Heart left ventricle (tissue), 16 donors: ENCODE data around the gene DCP2. TPM values are rescaled to one million over a fixed set of nuclear protein-coding genes. Genes with fewer than 3 reads are reported as not detected.

Experiments
- ATAC-seq, 4 donors: fragments of 200-7000 bp; cut with Tn5 transposase; one replicate each; pipeline ENCODE4 v1.9.1; 2020 to 2022; ENCODE audit warnings: moderate library complexity in 4 of 4, mild to moderate bottlenecking in 3 of 4, moderate number of reproducible peaks in 1 of 4
- DNase-seq, 5 donors: peaks; one replicate each; pipeline ENCODE4 v3.0.0-alpha.2; 2020
- H3K27ac ChIP-seq, 12 donors: fragments of 200-600 bp; sonication (generic) in 4 of 12; one replicate each; pipeline versions ENCODE4 v1.5.0 to v1.8.0; 2016 to 2022; ENCODE audit warnings: mild to moderate bottlenecking in 2 of 12
- H3K27me3 ChIP-seq, 9 donors: fragments of 200-600 bp; sonication (generic) in 2 of 9; one replicate each; pipeline versions ENCODE4 v1.5.1 to v1.8.0; 2016 to 2022; ENCODE audit warnings: mild to moderate bottlenecking in 3 of 9
- H3K36me3 ChIP-seq, 9 donors: fragments of 200-600 bp; sonication (generic) in 2 of 9; one replicate each; pipeline versions ENCODE4 v1.5.0 to v1.8.0; 2018 to 2022; ENCODE audit warnings: mild to moderate bottlenecking in 2 of 9
- H3K4me1 ChIP-seq, 12 donors: fragments of 200-600 bp; sonication (generic) in 4 of 12; one replicate each; pipeline versions ENCODE4 v1.5.0 to v1.8.0; 2016 to 2022; ENCODE audit warnings: mild to moderate bottlenecking in 3 of 12
- H3K4me3 ChIP-seq, 12 donors: fragments of 200-600 bp; sonication (generic) in 4 of 12; one replicate each; pipeline versions ENCODE4 v1.5.0 to v1.8.0; 2017 to 2022; ENCODE audit warnings: mild to moderate bottlenecking in 9 of 12, moderate library complexity in 4 of 12
- H3K9me3 ChIP-seq, 12 donors: fragments of 200-600 bp; sonication (generic) in 4 of 12; one replicate each; pipeline versions ENCODE4 v1.5.0 to v1.8.0; 2016 to 2022; ENCODE audit warnings: mild to moderate bottlenecking in 1 of 12
- POLR2A ChIP-seq, 2 donors: fragments of 450-650 bp; IDR thresholded peaks; one replicate each; pipeline ENCODE4 v1.6.1; 2017; ENCODE audit warnings: antibody characterized with exemption in 2 of 2, mild to moderate bottlenecking in 2 of 2, moderate library complexity in 2 of 2
- WGBS, 4 donors: extraction: QIAGEN DNeasy Blood & Tissue Kit in 2 of 4; methylation state at CpG; one replicate each; pipeline versions ENCODE4 v1.1.5 to v1.1.7; 2013 to 2018; 5-methylcytosine and 5-hydroxymethylcytosine counted together
- intact Hi-C, 10 donors: fragments of 100-400 bp; cut with DNase I; formaldehyde crosslinking; loops; one replicate each; pipeline versions ENCODE4 v1.11.1 to v1.14.2; 2022
- polyA plus RNA-seq, 2 donors: library from polyadenylated mRNA; stranded (reverse); fragments of 200-250 nt; gene quantifications; one replicate each; pipeline ENCODE4 v1.2.3, GENCODE V29; 2013
- total RNA-seq, 9 donors: library from RNA; depleted of rRNA in 2 of 9; stranded (reverse); fragments of >200 nt in 2 of 9; fragmentation: NEBNext Ultra II Directional in 3 of 9; extraction: Animal tissue kit (Norgen Biotek cat#: 25700) in 3 of 9; gene quantifications; one replicate each; pipeline versions ENCODE4 v1.1.0 to v1.2.4, GENCODE V29; 2016 to 2023
- TF ChIP-seq, protein P1 (sequence below), 12 donors: fragments of 200-600 bp; sonication (generic) in 4 of 12; IDR thresholded peaks; one replicate each; pipeline versions ENCODE4 v1.5.0 to v1.8.0; 2018 to 2022; ENCODE audit warnings: antibody characterized with exemption in 12 of 12, mild to moderate bottlenecking in 5 of 12
- donor health status: ischemic (EF 13 %, LVEDD 7.1; RV severe dilation, severe dysfunction).
- donor health status: healthy with polysubstance abuse.
- donor health status: DM: no; HTN: yes; CAD: no.
- donor health status: DM: no; HTN: no; CAD: no.
- donor health status: ischemic (EF 25% LVEDD 6.9; RV normal size, moderate dysfunction).
- donor health status: ischemic (EF 25% LVEDD 5.7; RV mildly dilated, moderate dysfunction).
- donor health status: healthy.
- donor health status: DM: yes; HTN: yes; CAD: no.
- donor health status: ischemic (EF 35%, LVEDD 5.7; RV mildly dilated, moderate dysfunction).
- donor health status: nonischemic (EF 11% LVEDD 7.7; RV severe dilation, severe dysfunction).
- donor health status: DM: yes; HTN: yes; CAD: no.
- donor health status: PGD.
- donor health status: ischemic (EF 29% LVEDD 5.4; RV normal size, mild dysfunction).
- donor health status: nonischemic (EF 23%, LVEDD 6.1; RV moderate dilation, normal function).

Gene DCP2
- total and polyA plus RNA-seq, 11 donors, result 3.4 to 36.0 (median 16.0) TPM

DNA sequence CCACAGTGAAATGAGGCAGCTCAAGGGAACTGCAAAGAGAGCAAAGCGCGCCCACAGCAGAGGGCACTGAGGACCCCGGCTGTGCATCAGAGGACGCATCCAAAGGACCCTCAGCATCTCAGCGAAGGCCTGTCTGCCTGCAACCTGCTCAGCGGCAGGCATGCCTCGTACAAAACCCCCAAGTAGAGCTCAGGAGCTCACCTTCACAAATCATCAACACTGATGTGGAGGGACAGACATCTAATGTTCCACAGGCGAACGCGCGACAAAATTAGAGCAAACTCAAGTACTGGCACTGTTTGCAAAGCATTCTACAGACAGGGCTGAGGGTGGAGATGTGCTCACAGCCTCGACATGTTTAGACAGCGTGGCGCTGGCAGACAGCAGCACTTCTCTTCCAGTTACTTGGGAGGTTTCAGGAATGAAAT lies 81.0 kb downstream of the DCP2 start:
- WGBS, 4 donors, result 77 to 88% (median 82%) methylated on average over 14 of the region's 14 CpGs
- no peak for TF ChIP-seq POLR2A (IDR thresholded peaks at IDR 0.05)
- TF ChIP-seq, protein P1, sequence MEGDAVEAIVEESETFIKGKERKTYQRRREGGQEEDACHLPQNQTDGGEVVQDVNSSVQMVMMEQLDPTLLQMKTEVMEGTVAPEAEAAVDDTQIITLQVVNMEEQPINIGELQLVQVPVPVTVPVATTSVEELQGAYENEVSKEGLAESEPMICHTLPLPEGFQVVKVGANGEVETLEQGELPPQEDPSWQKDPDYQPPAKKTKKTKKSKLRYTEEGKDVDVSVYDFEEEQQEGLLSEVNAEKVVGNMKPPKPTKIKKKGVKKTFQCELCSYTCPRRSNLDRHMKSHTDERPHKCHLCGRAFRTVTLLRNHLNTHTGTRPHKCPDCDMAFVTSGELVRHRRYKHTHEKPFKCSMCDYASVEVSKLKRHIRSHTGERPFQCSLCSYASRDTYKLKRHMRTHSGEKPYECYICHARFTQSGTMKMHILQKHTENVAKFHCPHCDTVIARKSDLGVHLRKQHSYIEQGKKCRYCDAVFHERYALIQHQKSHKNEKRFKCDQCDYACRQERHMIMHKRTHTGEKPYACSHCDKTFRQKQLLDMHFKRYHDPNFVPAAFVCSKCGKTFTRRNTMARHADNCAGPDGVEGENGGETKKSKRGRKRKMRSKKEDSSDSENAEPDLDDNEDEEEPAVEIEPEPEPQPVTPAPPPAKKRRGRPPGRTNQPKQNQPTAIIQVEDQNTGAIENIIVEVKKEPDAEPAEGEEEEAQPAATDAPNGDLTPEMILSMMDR (IDR thresholded peaks at IDR 0.05), result peak in 1 of 12 donors; percentile 8
- peaks cover 0 to 77% (median 24%) of the 10 kb centered on the region in 9 donors for H3K36me3 ChIP-seq

DNA sequence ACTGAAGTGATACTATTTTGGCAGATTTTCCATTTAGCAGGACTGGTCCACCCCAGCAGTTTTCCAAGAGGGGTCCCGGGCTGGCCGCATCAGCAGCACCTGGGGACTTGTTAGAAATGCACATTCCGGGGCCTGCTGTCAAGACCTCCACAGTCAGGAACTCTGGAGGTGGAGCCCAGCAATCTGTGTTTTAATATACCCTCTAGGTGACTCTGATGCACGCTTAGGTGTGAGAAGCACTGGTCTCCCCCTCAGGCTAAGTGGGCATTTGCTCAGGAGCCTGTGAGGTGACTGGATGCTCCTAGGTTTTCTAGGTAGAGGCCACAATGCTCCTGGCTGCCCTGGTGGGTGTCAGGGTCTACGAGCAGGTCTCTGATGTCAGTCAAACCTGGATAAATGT lies 81.7 kb downstream of the DCP2 start:
- no peak for DNase-seq
- H3K4me1 ChIP-seq, result peaks cover 0 to 40% (median 10%) of the 10 kb centered on the region in 12 donors
- intact Hi-C loops, result no loop called here
- peaks cover 0 to 80% (median 30%) of the 10 kb centered on the region in 9 donors for H3K36me3 ChIP-seq
- 87 to 93% (median 89%) methylated on average over 4 to 5 of the region's 5 CpGs for WGBS, 4 donors
- peak overlapping the region in 2 of 12 donors; percentile 31 to 32 for H3K27ac ChIP-seq
- no peak overlapping the region for H3K4me3 ChIP-seq
- no peak for ATAC-seq
- no peak for TF ChIP-seq POLR2A (IDR thresholded peaks at IDR 0.05)
- TF ChIP-seq, protein P1 (IDR thresholded peaks at IDR 0.05), result no peak
- H3K9me3 ChIP-seq, result no peaks in the 10 kb centered on the region
- H3K27me3 ChIP-seq, result no peaks in the 10 kb centered on the region

More for the DNA sequence above, 81.0 kb downstream of the DCP2 start:
- Histone ChIP-seq H3K9me3 (no peaks in the 10 kb centered on the region), H3K27ac (no peak overlapping the region), H3K4me1 (peaks cover 0 to 40% (median 11%) of the 10 kb centered on the region in 12 donors), H3K27me3 (no peaks in the 10 kb centered on the region), H3K4me3 (no peak overlapping the region)
- ATAC-seq, result no peak
- no peak for DNase-seq
- intact Hi-C loops, result no loop called here

- H3K27ac ChIP-seq, result peak overlapping the region in 4 of 12 donors; percentile 11 to 32 (median 26)
- no peaks in the 10 kb centered on the region for H3K27me3 ChIP-seq
- H3K4me1 ChIP-seq, result peaks cover 0 to 37% (median 10%) of the 10 kb centered on the region in 12 donors
- WGBS, 4 donors, result 60 to 71% (median 65%) methylated on average over 6 of the region's 6 CpGs
- no peak for TF ChIP-seq POLR2A (IDR thresholded peaks at IDR 0.05)
- TF ChIP-seq, protein P1 (IDR thresholded peaks at IDR 0.05), result no peak
- intact Hi-C loops, result no loop called here
- DNase-seq, result no peak
- H3K9me3 ChIP-seq, result no peaks in the 10 kb centered on the region
- peak in 1 of 4 donors; percentile 14 for ATAC-seq
- H3K4me3 ChIP-seq, result no peak overlapping the region
- peaks cover 0 to 80% (median 35%) of the 10 kb centered on the region in 9 donors for H3K36me3 ChIP-seq
Observed at GRCh38 chr5:113058706-113059226, 82.2 kb downstream of the DCP2 start.

- DNase-seq (peak in 3 of 5 donors; percentile 35 to 77 (median 62)), ATAC-seq (peak in 2 of 4 donors; percentile 27 to 54)
- Histone ChIP-seq H3K4me1 (peaks cover 0 to 37% (median 11%) of the 10 kb centered on the region in 12 donors), H3K36me3 (peaks cover 0 to 80% (median 35%) of the 10 kb centered on the region in 9 donors), H3K27me3 (no peaks in the 10 kb centered on the region), H3K9me3 (no peaks in the 10 kb centered on the region), H3K27ac (peak overlapping the region in 3 of 12 donors; percentile 11 to 32 (median 22)), H3K4me3 (no peak overlapping the region)
- TF ChIP-seq, protein P1 (IDR thresholded peaks at IDR 0.05), result no peak
- TF ChIP-seq POLR2A (IDR thresholded peaks at IDR 0.05), result no peak
- 66 to 72% (median 70%) methylated on average over 19 of the region's 19 CpGs for WGBS, 4 donors
- intact Hi-C loops, result loop anchor here in 1 of 10 donors (5.0 kb wide), 1 partner anchor 238 kb away; no protein-coding TSS in a partner anchor
Observed at GRCh38 chr5:113059232-113060040, 82.8 kb downstream of the DCP2 start.
